ENCODE results near the gene MSH4.

- TF ChIP-seq, protein P1, sequence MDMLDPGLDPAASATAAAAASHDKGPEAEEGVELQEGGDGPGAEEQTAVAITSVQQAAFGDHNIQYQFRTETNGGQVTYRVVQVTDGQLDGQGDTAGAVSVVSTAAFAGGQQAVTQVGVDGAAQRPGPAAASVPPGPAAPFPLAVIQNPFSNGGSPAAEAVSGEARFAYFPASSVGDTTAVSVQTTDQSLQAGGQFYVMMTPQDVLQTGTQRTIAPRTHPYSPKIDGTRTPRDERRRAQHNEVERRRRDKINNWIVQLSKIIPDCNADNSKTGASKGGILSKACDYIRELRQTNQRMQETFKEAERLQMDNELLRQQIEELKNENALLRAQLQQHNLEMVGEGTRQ (IDR thresholded peaks at IDR 0.05): no peak
- no peak for TF ChIP-seq EHF (CRISPR knock-in tag; IDR thresholded peaks at IDR 0.05)
- TF ChIP-seq CTCF (IDR thresholded peaks at IDR 0.05): no peak
- no peak for TF ChIP-seq MYC (IDR thresholded peaks at IDR 0.05; ENCODE audit: borderline replicate concordance, low read length)
- TF ChIP-seq RFX5 (IDR thresholded peaks at IDR 0.05): no peak
- TF ChIP-seq, protein P2, sequence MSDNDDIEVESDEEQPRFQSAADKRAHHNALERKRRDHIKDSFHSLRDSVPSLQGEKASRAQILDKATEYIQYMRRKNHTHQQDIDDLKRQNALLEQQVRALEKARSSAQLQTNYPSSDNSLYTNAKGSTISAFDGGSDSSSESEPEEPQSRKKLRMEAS (IDR thresholded peaks at IDR 0.05): no peak
- no peak for TF ChIP-seq CHD2 (IDR thresholded peaks at IDR 0.05; ENCODE audit: low read length, partially characterized antibody)
- no peak for TF ChIP-seq JUNB (IDR thresholded peaks at IDR 0.05)
- no peak for TF ChIP-seq POLR2A (IDR thresholded peaks at IDR 0.05; ENCODE audit: low read length)
- TF ChIP-seq NPAS2 (CRISPR knock-in tag; IDR thresholded peaks at IDR 0.05; ENCODE audit: borderline replicate concordance): no peak
- no peak for TF ChIP-seq HEYL (CRISPR knock-in tag; IDR thresholded peaks at IDR 0.05)
- TF ChIP-seq RCOR1 (IDR thresholded peaks at IDR 0.05; ENCODE audit: low read depth, low read length): no peak
- TF ChIP-seq FOSL2 (IDR thresholded peaks at IDR 0.05): no peak
- no peak for TF ChIP-seq FOSL2 (CRISPR knock-in tag; IDR thresholded peaks at IDR 0.05)
These were observed 934 bp upstream of the MSH4 start for GRCh38 chr1:75795703-75796193.

Data from A549 (cell line).